ENCODE data around the gene C19orf67.

Gene C19orf67

DNA sequence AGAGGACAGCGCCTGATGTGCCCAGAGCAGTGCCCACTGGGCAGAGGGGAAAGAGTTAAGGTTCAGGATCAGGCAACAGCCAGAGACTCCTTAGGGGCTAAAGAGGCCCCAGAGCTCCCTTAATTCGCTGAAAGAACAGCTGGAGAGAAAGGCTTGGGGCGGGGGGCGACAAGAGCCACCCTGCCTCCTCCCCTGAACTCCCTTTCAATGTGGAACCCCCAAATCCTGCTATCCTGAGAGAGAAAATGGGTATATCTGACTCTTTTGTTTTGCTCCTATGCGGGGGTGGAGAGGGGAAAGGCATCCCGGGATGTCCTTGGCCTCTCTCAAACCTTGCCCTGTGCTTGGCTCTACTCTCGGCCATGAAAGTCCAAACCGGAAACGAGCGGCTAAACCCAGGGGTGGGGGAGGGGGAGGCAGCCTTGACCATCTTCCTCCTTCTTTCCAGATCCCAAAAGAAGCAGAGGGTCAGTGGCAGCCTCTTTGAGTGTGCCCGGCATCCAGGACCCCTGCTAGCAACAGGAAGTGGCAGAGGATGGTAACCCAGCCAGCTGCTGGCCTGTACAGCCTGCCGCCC is 27.3 kb upstream of the C19orf67 start:
- TF ChIP-seq, protein P1, sequence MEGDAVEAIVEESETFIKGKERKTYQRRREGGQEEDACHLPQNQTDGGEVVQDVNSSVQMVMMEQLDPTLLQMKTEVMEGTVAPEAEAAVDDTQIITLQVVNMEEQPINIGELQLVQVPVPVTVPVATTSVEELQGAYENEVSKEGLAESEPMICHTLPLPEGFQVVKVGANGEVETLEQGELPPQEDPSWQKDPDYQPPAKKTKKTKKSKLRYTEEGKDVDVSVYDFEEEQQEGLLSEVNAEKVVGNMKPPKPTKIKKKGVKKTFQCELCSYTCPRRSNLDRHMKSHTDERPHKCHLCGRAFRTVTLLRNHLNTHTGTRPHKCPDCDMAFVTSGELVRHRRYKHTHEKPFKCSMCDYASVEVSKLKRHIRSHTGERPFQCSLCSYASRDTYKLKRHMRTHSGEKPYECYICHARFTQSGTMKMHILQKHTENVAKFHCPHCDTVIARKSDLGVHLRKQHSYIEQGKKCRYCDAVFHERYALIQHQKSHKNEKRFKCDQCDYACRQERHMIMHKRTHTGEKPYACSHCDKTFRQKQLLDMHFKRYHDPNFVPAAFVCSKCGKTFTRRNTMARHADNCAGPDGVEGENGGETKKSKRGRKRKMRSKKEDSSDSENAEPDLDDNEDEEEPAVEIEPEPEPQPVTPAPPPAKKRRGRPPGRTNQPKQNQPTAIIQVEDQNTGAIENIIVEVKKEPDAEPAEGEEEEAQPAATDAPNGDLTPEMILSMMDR (IDR thresholded peaks at IDR 0.05; ENCODE audit: low read depth, low read length) = no peak
- Histone ChIP-seq H3K27ac (peak overlapping the region; percentile 62), H3K4me3 (ENCODE audit: low read depth, low read length) (no peak overlapping the region), H3K27me3 (ENCODE audit: insufficient read depth, low read depth, severe bottlenecking) (no peaks in the 10 kb centered on the region), H3K36me3 (no peaks in the 10 kb centered on the region; the same call in 1 of the 2 replicates), H3K9me3 (ENCODE audit: severe bottlenecking) (no peaks in the 10 kb centered on the region)
- DNase-seq = no peak

DNA sequence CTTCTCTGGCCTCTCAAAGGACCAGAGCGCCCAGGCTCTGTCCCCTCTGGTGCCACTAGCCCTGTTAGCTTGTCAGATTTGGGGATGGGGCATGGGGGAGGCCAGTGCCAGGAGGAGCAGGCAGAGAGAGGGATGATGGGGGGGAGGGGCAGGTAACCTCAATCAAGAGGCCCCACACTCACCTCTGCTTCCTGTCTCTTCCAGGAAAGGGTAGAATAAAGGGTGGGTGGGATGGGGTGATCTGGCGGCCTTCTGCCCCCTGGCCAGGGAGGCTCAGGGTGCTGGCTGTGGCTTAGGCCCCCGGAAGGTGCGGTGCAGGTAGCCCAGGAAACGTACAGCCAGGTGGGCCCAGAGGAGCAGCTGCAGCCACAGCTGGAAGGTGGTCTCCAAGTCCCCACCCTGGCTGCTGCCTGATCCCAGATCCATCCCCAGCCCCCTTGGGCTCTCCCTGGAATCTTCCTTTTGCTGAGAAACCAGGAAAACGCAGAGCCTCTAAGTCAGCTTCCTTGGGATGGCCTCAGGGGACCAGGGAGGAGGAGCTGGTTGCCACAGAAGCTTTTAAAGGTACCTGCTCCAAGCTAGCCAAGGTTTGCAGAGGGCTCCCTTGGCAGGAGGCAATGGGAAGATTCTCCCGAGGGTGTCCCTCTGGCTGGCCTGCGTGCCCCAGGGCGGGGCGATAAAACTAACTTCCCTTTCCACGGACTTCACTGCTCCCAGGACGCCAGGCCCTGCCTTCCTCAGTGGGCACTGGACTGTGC is 26.6 kb upstream of the C19orf67 start:
- H3K27ac ChIP-seq = peak overlapping the region; percentile 62

DNA sequence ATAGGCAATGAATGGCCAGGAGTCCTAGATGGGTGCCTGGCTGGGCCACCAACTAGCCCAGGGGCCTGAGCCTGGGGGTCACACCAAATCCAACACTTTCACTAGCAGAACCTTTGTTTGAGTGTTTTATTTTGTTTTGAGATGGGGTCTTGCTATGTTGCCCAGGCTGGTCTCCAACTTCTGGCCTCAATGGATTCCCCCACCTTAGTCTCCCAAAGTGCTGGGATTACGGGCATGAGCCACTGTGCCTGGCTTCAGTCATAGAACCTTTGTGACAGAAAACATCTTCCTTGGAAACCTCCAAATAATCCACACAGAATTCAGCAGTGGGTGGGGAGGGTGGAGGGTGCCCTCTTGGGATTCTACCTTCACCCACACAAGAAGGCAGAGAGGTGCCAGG is 25.9 kb upstream of the C19orf67 start:
- DNase-seq = no peak
- H3K36me3 ChIP-seq = peaks cover 2% of the 10 kb centered on the region
- no peak overlapping the region for H3K27ac ChIP-seq
- H3K9me3 ChIP-seq (ENCODE audit: severe bottlenecking) = no peaks in the 10 kb centered on the region
- TF ChIP-seq, protein P1 (IDR thresholded peaks at IDR 0.05; ENCODE audit: low read depth, low read length) = no peak
- no peaks in the 10 kb centered on the region for H3K27me3 ChIP-seq (ENCODE audit: insufficient read depth, low read depth, severe bottlenecking)
- no peak overlapping the region for H3K4me3 ChIP-seq (ENCODE audit: low read depth, low read length)

More for the DNA sequence above, 26.6 kb upstream of the C19orf67 start:
- Histone ChIP-seq H3K4me3 (ENCODE audit: low read depth, low read length) (no peak overlapping the region), H3K27me3 (ENCODE audit: insufficient read depth, low read depth, severe bottlenecking) (no peaks in the 10 kb centered on the region), H3K9me3 (ENCODE audit: severe bottlenecking) (no peaks in the 10 kb centered on the region), H3K36me3 (no peaks in the 10 kb centered on the region; the same call in 1 of the 2 replicates)
- TF ChIP-seq, protein P1 (IDR thresholded peaks at IDR 0.05; ENCODE audit: low read depth, low read length) = no peak
- DNase-seq = no peak

DNA sequence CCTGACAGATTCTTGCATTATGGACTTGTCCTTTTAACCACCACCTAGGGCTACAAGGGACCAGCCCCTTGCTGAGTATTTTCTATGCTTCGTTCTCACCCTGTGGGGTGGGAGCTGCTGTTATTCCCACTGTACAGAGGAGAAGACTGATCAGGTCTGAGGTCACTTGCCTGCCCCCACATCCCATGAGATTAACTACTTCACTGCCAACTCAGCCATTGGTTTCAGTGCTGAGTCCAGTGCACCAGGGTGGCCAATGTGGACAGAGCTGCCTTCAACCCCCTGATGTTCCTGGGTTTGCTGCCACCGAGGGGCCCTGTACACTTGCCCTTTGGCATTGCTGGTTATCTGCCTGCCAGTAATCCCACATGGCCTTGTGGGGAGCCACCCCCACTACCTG is 25.1 kb upstream of the C19orf67 start:
- peaks cover 7% of the 10 kb centered on the region for H3K36me3 ChIP-seq
- H3K27me3 ChIP-seq (ENCODE audit: insufficient read depth, low read depth, severe bottlenecking) = no peaks in the 10 kb centered on the region
- H3K27ac ChIP-seq = no peak overlapping the region
- no peaks in the 10 kb centered on the region for H3K9me3 ChIP-seq (ENCODE audit: severe bottlenecking)
- DNase-seq = no peak
- H3K4me3 ChIP-seq (ENCODE audit: low read depth, low read length) = no peak overlapping the region
- TF ChIP-seq, protein P1 (IDR thresholded peaks at IDR 0.05; ENCODE audit: low read depth, low read length) = no peak

DNA sequence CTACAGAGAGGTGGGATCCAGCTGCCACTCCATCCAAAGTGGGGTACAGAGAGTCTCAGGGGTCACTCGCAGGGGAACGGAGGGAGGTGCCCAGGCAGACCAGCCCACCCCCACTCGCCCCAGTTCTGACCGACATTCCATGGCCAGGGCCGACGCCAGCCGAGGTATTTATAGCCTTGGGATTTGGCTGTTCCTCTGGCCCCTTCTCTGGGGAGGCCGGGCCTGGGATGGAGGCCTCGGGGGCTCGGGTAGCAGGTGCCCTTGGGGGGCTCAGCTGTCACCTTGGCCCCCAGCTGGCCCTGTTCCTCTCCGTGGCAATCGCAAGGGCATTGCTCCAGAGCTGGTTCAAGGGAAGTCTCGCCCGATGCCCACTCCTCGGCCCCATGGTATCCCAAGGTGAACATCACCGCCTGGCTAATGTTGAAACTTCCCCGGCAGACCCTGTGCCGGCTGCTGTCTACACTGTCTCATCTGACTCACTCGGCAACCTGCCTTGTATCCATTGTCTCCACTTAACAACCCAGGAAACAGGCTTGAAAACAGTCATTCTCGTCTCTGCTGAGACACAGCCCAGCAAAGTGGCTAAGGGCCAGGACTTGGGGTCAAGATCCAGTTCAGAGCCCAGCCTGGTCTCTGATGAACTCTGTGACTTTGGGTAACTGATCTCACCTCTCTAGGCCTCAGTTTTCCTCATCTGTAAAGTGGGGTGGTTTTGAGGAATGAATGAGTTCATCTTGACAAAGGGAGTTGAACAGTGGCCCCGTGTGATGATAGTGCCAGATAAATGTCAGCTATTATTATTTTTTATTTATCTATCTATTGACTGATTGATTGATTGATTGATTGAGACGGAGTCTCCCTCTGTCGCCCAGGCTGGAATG is 22.2 kb upstream of the C19orf67 start:
- DNase-seq = no peak
- Histone ChIP-seq H3K36me3 (peaks cover 26% of the 10 kb centered on the region), H3K9me3 (ENCODE audit: severe bottlenecking) (no peaks in the 10 kb centered on the region), H3K27me3 (ENCODE audit: insufficient read depth, low read depth, severe bottlenecking) (no peaks in the 10 kb centered on the region), H3K27ac (no peak overlapping the region), H3K4me3 (ENCODE audit: low read depth, low read length) (no peak overlapping the region)
- TF ChIP-seq, protein P1 (IDR thresholded peaks at IDR 0.05; ENCODE audit: low read depth, low read length) = no peak
